Keratinocyte (primary cell): Measurements from ENCODE around the gene FCGR3B.
"Not testable (repeated sequence)": the region's sequence is repeated elsewhere in the genome, so short reads cannot be mapped to it uniquely, and the experiment has no call there.

ENCODE experiments used
- EZH2 ChIP-seq: IDR thresholded peaks from one replicate; pipeline ENCODE4 v1.6.1; 2012; ENCODE audit warnings: inconsistent platforms, mild to moderate bottlenecking, low read length, moderate library complexity
- TF ChIP-seq, protein P1 (sequence below), 3 experiments: IDR thresholded peaks in 1 of 3; conservative IDR thresholded peaks in 1 of 3; optimal IDR thresholded peaks in 1 of 3; 2 replicates in 2 of 3; 3 replicates in 1 of 3; pipeline versions ENCODE3 to v1.5.1; 2011; ENCODE audit warnings: low read length in 3 of 3, mild to moderate bottlenecking in 3 of 3, moderate library complexity in 2 of 3, control low read depth in 1 of 3, inconsistent platforms in 1 of 3; ENCODE audit not compliant: insufficient read depth in 2 of 3; ENCODE audit errors: extremely low read depth in 1 of 3

DNA sequence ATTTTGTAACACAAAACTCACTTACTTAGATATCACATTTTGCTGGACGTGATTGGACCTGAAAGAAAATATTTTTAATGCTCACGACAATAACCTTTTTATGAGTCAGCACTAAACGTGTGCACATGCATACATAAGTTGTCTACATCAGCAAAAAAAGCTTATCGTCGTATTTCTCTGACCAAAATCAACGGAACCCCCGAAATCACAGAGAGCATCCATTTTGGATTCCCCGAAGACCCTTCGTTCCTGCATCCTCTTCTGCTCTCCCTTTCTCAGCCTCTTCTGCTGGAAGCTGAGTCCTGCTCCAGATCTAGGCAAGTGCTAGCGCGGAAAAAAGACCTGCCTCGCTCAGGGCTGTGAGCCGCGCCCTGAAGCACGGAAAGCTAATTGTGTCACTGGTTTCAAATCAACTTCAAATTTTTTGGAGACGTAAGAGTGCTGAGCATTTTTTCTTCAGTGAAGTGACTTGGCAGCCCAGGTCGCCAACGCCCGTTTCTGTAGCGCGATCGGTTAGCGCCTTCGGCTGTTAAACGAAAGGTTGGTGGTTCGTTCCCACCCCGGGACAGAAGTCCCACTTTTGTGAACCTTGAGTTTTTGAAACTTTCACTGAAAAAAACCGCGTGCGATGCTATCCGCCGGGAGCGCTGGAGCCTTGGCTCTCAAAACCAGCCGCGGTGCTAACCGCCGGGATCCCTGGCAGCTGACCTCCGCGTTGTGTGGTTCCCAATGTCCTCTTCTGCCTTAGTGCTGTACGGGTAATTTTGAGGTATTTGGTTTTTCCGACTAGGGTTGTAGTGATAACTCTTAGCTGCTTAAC lies 9.6 kb downstream of the FCGR3B start:
- TF ChIP-seq EZH2: not testable (repeated sequence)
- TF ChIP-seq, protein P1, sequence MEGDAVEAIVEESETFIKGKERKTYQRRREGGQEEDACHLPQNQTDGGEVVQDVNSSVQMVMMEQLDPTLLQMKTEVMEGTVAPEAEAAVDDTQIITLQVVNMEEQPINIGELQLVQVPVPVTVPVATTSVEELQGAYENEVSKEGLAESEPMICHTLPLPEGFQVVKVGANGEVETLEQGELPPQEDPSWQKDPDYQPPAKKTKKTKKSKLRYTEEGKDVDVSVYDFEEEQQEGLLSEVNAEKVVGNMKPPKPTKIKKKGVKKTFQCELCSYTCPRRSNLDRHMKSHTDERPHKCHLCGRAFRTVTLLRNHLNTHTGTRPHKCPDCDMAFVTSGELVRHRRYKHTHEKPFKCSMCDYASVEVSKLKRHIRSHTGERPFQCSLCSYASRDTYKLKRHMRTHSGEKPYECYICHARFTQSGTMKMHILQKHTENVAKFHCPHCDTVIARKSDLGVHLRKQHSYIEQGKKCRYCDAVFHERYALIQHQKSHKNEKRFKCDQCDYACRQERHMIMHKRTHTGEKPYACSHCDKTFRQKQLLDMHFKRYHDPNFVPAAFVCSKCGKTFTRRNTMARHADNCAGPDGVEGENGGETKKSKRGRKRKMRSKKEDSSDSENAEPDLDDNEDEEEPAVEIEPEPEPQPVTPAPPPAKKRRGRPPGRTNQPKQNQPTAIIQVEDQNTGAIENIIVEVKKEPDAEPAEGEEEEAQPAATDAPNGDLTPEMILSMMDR (optimal IDR thresholded peaks at IDR 0.05 in 1 of 3, IDR thresholded peaks at IDR 0.05 in 1 of 3, conservative IDR thresholded peaks at IDR 0.05 in 1 of 3; ENCODE audit: extremely low read depth in 1 of 3, insufficient read depth in 2 of 3, low read length in 3 of 3): not testable (repeated sequence)
